HG02763 (cell line): ENCODE measurements around the gene ALDH3B2.
"Not testable (repeated sequence)": the region's sequence is repeated elsewhere in the genome, so short reads cannot be mapped to it uniquely, and the experiment has no call there.

Experiments
- ATAC-seq: cut with Tn5 transposase; IDR thresholded peaks from one replicate; pipeline ENCODE4 v1.9.1; 2021; ENCODE audit warnings: mild to moderate bottlenecking, moderate library complexity; ENCODE audit not compliant: unreplicated experiment

ALDH3B2 gene

GRCh38 chr11:67644472-67645418 is 29.7 kb downstream of the ALDH3B2 start:
- no peak for ATAC-seq

GRCh38 chr11:67644042-67644441 is 30.4 kb downstream of the ALDH3B2 start:
- ATAC-seq: no peak

DNA sequence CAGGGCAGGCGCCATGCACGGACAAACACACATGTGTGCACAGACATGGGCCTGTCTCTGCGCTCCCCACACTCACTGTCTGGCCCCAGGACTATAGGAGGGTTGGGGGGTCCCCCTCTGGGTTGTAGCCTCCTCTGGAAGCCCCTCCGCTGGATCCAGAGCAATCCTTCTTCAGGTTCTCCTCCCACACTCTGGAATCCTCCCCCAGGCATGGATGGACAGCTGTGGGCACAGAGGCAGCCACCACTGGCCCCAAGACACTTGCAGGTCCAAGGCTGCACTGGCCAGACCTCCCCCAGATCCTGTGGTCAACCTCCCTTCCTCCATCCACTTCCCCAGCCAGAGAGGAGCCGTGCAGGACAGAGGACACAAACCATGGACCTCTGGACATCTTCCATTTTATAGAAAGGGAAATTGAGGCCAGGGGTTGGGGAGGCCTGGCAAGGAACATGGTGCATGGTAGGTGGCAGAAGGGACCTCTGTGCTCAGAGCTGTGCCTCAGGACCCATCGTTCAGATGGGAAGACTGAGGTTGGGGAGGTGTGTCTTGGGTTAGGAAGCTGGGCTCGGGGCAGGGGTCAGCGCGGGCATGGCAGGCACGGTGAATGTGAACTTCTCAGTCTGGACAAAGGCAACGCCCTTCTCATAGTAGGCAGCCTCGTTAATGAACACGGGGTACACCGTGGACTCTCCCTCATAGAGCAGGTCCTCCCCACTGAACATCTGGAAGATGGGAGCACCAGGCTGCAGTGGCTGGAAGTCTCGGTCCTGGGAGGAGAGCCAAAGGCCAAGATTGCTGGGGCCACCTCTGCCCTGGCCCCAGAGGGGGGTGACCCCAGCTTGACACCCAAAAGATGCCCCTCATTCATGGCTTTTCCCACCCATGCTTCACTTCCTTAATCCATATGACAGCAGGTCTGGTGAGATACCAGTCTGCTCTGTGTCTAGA is 32.0 kb downstream of the ALDH3B2 start:
- no peak for ATAC-seq

DNA sequence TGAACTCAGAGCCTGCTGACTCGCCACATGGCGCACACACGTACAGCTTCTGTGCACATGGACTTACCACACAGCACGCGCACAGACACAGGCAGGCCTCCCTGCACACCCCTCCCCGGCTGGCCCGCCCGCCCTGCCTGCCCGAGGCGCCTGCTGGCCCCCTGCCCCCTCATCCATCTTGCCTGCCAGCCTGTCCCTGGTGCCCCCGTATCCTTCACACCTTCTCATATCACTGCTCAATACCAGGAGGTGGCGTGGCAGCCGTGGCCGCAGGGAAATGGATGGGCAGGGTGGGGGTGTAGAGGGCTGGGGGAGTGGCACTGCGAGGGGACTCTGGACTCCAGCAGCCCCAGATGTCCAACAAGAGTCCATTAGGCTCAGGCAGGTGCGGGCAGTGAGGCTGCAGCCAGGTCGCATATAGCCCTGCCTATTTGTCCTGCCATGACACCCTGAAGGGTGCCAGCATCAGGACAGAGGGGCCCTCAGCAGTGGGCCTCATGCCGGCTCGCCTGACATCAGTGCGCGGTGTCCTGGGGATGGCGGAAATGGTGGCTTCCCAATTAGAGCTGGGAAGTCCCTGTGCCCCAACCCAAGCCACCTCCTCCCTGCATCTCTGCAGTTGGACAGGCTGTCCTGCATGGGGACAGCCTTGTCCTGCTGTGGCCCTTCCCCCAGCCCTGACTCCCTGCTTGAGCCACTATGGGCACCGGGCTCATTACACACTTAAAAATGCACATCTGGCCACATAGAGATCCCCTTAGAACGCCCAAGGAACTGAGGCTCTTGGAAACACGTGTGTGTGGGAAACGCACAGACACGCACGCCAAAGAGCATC is 32.9 kb downstream of the ALDH3B2 start:
- no peak for ATAC-seq

- no peak for ATAC-seq
Measured at GRCh38 chr11:67640758-67641337, 33.6 kb downstream of the ALDH3B2 start.

GRCh38 chr11:67640021-67640757 is 34.2 kb downstream of the ALDH3B2 start:
- no peak for ATAC-seq

- ATAC-seq: no peak
Measured at GRCh38 chr11:67639438-67639859, 35.0 kb downstream of the ALDH3B2 start, which contains the start of gene TBX10. Gene TBX10 (minus strand): TSS chr11:67639763. CDS start chr11:67639472, 291 bp downstream.

- no peak for ATAC-seq
Measured at GRCh38 chr11:67638535-67639437, 35.6 kb downstream of the ALDH3B2 start.

DNA sequence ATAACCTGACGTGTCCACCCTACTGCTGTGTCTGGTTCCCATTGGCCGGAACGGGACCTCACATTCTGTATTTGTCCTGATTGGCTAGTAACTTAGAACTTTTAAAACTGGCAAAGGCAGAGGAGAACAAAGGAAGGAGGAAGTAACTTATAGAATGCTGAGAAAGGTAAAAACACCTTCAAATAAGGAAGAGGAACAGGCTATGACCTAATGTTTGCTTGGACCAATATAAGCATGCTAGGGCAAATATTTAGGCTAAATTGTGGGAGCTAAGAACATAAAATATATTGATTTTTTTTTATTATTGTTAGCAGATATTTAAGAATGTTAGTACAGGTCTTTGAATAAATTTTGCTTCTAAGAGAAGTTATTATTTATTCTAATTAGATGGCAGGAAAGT is 37.0 kb downstream of the ALDH3B2 start:
- ATAC-seq: not testable (repeated sequence)

DNA sequence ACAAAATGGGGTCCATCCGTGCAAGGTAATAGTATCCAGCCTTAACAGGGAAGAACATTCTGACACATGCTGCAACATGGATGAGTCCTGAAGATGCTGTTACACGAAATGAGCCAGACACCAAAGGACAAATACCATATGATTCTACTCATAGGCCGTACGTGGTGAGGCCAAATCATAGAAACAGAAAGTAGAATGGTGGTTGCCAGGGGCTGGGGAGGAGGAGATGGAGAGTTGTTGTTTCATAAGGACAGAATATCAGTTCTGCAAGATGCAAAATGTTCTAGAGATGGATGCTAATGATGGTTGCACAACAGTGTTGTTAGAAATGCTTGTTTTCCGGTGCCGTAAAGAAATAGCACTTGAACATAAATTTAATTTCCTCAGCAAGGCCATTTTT is 37.5 kb downstream of the ALDH3B2 start:
- ATAC-seq: no peak

DNA sequence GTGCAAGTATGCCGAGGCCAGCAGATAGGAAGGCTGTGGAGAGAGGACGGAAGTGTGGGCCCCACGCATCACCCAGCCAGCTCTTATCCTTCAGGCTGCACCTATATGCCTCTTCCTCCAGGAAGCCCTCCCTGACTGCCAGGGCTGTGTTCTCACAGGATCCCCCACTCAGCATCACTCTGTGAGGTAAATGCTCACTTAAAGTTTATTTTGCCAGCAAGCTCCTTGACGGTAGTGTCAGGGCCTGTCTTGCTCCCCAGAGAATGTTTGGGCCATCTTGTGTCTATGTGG is 39.2 kb downstream of the ALDH3B2 start:
- ATAC-seq: no peak

DNA sequence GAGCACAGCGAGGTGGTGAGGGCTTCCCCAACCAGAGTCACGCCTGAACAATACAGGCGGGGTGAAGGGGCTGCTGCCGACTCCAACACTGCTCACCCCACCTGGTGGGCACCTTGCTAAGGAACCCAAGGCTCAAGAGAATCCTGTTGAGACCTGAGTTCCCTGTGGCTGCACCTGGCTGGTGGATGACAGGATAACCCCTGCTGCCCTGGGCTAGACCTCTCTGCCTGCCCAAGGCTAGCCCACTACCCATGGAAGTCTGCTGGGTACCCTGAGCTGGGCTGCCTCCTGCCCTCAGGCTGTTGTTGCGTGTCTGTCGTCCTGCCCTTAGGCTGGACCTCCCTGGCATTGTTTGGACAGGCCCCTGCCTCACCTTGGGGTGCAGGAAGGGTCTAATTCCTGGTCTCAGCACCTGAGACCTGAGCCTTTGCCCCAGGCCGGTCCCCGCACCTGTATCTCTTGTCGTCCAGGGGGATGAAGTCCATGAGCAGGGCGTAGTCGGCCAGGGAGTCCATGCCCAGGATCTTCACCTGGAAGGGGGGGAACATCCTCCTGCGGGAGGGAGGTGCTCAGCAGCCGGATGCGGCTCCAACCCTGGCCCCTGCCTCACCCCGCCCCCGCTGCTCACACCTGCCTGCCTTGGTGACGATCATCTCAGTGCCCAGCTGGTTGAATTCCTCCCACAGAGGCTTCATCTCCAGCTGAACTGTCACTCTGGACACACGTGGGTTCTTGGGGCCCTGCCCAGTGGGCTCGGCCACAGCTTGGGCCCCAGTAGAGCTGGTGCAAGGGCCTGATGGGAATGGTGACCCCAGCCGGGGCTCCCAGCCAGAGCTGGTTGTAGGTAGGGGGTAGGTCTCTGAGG is 39.8 kb downstream of the ALDH3B2 start:
- ATAC-seq: no peak

- ATAC-seq: no peak
Measured at GRCh38 chr11:67633758-67634365, 40.6 kb downstream of the ALDH3B2 start.

DNA sequence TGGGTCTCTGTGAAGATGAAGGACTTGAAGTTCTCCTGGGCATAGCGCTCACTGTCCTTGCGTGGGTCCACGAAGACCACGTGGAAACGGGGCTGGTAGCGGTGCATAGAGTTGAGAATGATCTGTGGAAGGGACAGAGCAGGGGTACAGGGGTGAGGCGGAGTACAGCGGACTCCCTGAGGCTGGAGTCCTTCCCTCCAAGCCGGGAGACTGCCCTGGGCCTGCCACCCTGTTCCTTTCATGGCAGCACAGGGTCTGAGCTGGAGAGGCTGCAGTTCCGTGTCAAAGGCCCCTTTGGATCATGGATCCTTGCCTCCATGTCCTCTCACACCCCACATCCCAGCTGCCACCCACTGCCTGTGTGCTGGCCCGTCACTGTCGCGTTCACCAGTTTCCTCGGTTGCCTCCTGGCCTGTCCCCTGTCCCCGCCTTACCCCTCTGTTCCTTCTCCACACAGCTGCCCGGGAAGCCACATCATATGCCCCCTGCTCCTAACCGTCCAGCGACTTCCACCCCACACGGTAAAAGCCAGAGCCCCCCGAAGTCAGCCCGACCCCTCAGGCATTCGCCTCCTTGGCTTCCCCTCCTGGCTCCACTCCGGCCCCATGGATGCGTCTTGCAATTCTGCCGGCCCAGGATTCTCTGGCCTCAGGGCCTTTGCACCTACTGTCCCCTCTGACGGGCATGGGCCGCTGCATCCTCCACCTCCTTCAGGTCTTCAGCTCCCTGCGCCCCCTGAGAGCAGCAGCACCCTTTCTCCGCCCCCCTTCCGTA is 41.3 kb downstream of the ALDH3B2 start:
- no peak for ATAC-seq

- ATAC-seq: no peak
Measured at GRCh38 chr11:67632175-67632981, 42.0 kb downstream of the ALDH3B2 start.

- no peak for ATAC-seq
Measured at GRCh38 chr11:67631853-67632174, 42.6 kb downstream of the ALDH3B2 start.
